Endothelial cell of umbilical vein (primary cell): Measurements from ENCODE around the gene LSR. TPM values are rescaled to one million over a fixed set of nuclear protein-coding genes. Genes with fewer than 3 reads are reported as not detected.

Experiments used
- BruUV-seq: library from RNA; stranded (reverse); fragments of 400-500 nt; replicated peaks from 2 replicates; lab custom pipeline; 2021; lab: Mats Ljungman, UMichigan
- CTCF ChIA-PET: fragments of 300-600, 350-600 bp; sonication (Branson Sonifier 250); formaldehyde crosslinking; loops from one replicate; lab custom pipeline; 2021; ENCODE audit warnings: antibody characterized with exemption, inconsistent platforms; lab: Charles Lee
- POLR2A ChIA-PET: fragments of 300-600, 350-600 bp; sonication (Branson Sonifier 250); formaldehyde crosslinking; loops from one replicate; lab custom pipeline; 2021; ENCODE audit warnings: antibody characterized with exemption, inconsistent platforms; lab: Charles Lee
- DNase-seq: peaks from one replicate; pipeline ENCODE4 v3.0.0-alpha.2; 2011; ENCODE audit warnings: low read depth, low spot score
- FAIRE-seq: peaks from 2 replicates; lab custom pipeline; 2011; peaks lifted over from hg19 to GRCh38; lab: Jason Lieb, UNC
- H2AFZ ChIP-seq: 2 replicates; pipeline ENCODE4 v1.6.0; 2012; ENCODE audit warnings: low read depth, low read length, control low read depth, inconsistent platforms
- H3K27ac ChIP-seq: 2 replicates; pipeline ENCODE4 v1.5.1; 2011; ENCODE audit warnings: low read depth, mild to moderate bottlenecking, control low read depth, low read length, moderate library complexity; ENCODE audit not compliant: insufficient read depth
- H3K27me3 ChIP-seq, 2 experiments: 2 replicates each; pipeline versions ENCODE4 v1.6.0 to v1.6.1; 2011; ENCODE audit warnings: low read length in 2 of 2, mixed read lengths in 1 of 2; ENCODE audit not compliant: control insufficient read depth in 2 of 2, insufficient read depth in 2 of 2
- H3K36me3 ChIP-seq, 2 experiments: 2 replicates in 1 of 2; 3 replicates in 1 of 2; pipeline ENCODE4 v1.5.1; 2011; ENCODE audit warnings: low read length in 2 of 2, mild to moderate bottlenecking in 1 of 2, moderate library complexity in 1 of 2; ENCODE audit not compliant: control insufficient read depth in 2 of 2, insufficient read depth in 2 of 2; ENCODE audit errors: extremely low read depth in 1 of 2
- H3K4me1 ChIP-seq: 3 replicates; pipeline ENCODE4 v1.5.1; 2011; ENCODE audit warnings: mild to moderate bottlenecking, low read length; ENCODE audit not compliant: control insufficient read depth, insufficient read depth; ENCODE audit errors: extremely low read depth
- H3K4me2 ChIP-seq: 2 replicates; pipeline ENCODE4 v1.6.1; 2011; ENCODE audit warnings: low read length, control low read depth, mixed read lengths; ENCODE audit not compliant: insufficient read depth
- H3K4me3 ChIP-seq, 3 experiments: fragments of 200-600 bp in 1 of 3; sonication (generic), shearing (Covaris generic) in 1 of 3; replicated peaks in 1 of 3; 2 replicates each; pipeline ENCODE4 v1.5.1; 2011 to 2016; ENCODE audit warnings: control low read depth in 3 of 3, low read length in 3 of 3, mild to moderate bottlenecking in 2 of 3, inconsistent platforms in 1 of 3, low read depth in 1 of 3, moderate library complexity in 1 of 3; ENCODE audit not compliant: insufficient read depth in 1 of 3
- H3K79me2 ChIP-seq: 2 replicates; pipeline ENCODE4 v1.6.0; 2012; ENCODE audit warnings: low read length, inconsistent platforms; ENCODE audit not compliant: control insufficient read depth, insufficient read depth
- H3K9ac ChIP-seq: replicated peaks from 2 replicates; pipeline ENCODE3; 2011; ENCODE audit warnings: low read length, control low read depth; ENCODE audit not compliant: insufficient read depth; ENCODE audit errors: extremely low read depth
- H3K9me1 ChIP-seq: replicated peaks from 3 replicates; pipeline ENCODE4 v1.6.0; 2011; ENCODE audit warnings: mild to moderate bottlenecking, low read length; ENCODE audit not compliant: control insufficient read depth, insufficient read depth; ENCODE audit errors: extremely low read depth
- H3K9me3 ChIP-seq: replicated peaks from 2 replicates; pipeline ENCODE4 v1.5.1; 2012; ENCODE audit warnings: low read length, inconsistent platforms; ENCODE audit not compliant: control insufficient read depth, insufficient read depth
- H4K20me1 ChIP-seq: replicated peaks from 2 replicates; pipeline ENCODE3; 2011; ENCODE audit warnings: mild to moderate bottlenecking, low read length; ENCODE audit not compliant: control insufficient read depth, insufficient read depth; ENCODE audit errors: extremely low read depth
- EZH2 ChIP-seq: IDR thresholded peaks from 2 replicates; pipeline ENCODE4 v1.6.1; 2012; ENCODE audit warnings: borderline replicate concordance, low read depth, mild to moderate bottlenecking, moderate library complexity, low read length, inconsistent platforms; ENCODE audit not compliant: severe bottlenecking
- FOS ChIP-seq: IDR thresholded peaks from 2 replicates; pipeline ENCODE4 v1.6.1; 2011; ENCODE audit warnings: mild to moderate bottlenecking, low read length, moderate library complexity, borderline replicate concordance; ENCODE audit not compliant: insufficient read depth
- GATA2 ChIP-seq: IDR thresholded peaks from 2 replicates; pipeline ENCODE4 v1.7.0; 2011; ENCODE audit warnings: low read depth, mild to moderate bottlenecking, moderate library complexity, mixed read lengths, low read length; ENCODE audit not compliant: insufficient read length, insufficient read depth
- JUN ChIP-seq: IDR thresholded peaks from 2 replicates; pipeline ENCODE4 v1.6.1; 2011; ENCODE audit warnings: borderline replicate concordance, low read depth; ENCODE audit not compliant: insufficient read length, insufficient read depth
- MYC ChIP-seq: IDR thresholded peaks from one replicate; pipeline ENCODE4 v1.6.1; 2011; ENCODE audit warnings: mild to moderate bottlenecking, low read depth, low read length
- POLR2A ChIP-seq: IDR thresholded peaks from 2 replicates; pipeline ENCODE4 v1.6.1; 2012; ENCODE audit warnings: low read depth, mild to moderate bottlenecking, control low read depth, low read length
- POLR2AphosphoS5 ChIP-seq: IDR thresholded peaks from 2 replicates; pipeline ENCODE4 v1.6.1; 2012; ENCODE audit warnings: low read depth, mild to moderate bottlenecking, control low read depth, low read length, moderate library complexity; ENCODE audit not compliant: insufficient read depth
- dilution Hi-C: fragments of 300-500 bp; cut with MboI; formaldehyde crosslinking; loops from one replicate; pipeline ENCODE4 v1.15.0; 2019; ENCODE audit warnings: low sequenced_read_pairs; ENCODE audit not compliant: extremely low pct_ligation_motif_present
- intact Hi-C: fragments of 100-400 bp; cut with micrococcal nuclease; formaldehyde crosslinking; loops from one replicate; pipeline ENCODE4 v1.10.0; 2022
- polyA plus RNA-seq, 4 experiments: library from polyadenylated mRNA; depleted of rRNA in 3 of 4; stranded (reverse) in 3 of 4; unstranded in 1 of 4; fragments of >200 nt; gene quantifications; 2 replicates each; pipeline versions ENCODE4 v1.2.1 to v1.2.3, GENCODE V29; 2011 to 2012; ENCODE audit warnings: missing spikeins in 1 of 4
- total RNA-seq: library from RNA; stranded (reverse); gene quantifications from 2 replicates; pipeline ENCODE4 v1.2.3, GENCODE V29; 2021
- TF ChIP-seq, protein P1 (sequence below): IDR thresholded peaks from 2 replicates; pipeline ENCODE4 v1.6.1; 2011; ENCODE audit not compliant: insufficient read depth, insufficient read length
- TF ChIP-seq, protein P2 (sequence below), 2 donors: IDR thresholded peaks; 1 replicate in 1 of 2; 2 replicates in 1 of 2; pipeline ENCODE4 v1.5.1; 2011; ENCODE audit warnings: low read length in 2 of 2, mild to moderate bottlenecking in 2 of 2, moderate library complexity in 2 of 2, control low read depth in 1 of 2, inconsistent platforms in 1 of 2, low read depth in 1 of 2; ENCODE audit not compliant: insufficient read depth in 1 of 2; ENCODE audit errors: extremely low read depth in 1 of 2

Gene LSR
- total and polyA plus RNA-seq, 2 donors (not counting 3 experiments of a cell fraction or from before 2014, with no cell fraction given) = 0.76 to 1.0 TPM

DNA sequence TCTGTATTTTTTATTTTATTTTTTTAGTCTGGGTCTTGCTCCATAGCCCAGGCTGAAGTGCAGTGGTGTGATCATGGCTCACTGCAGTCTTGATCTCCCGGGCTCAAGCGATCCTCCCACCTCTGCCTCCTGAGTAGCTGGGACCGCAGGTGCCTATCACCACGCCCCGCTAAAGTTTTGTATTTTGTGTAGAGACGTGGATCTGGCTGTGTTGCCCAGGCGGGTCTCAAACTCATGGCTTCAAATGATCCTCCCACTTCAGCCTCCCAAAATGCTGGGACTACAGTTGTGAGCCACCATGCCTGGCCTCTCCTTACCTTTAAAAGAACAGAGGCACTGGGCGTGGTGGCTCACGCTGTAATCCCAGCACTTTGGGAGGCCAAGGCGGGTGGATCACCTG lies 38.9 kb downstream of the LSR start:
- no peak for FAIRE-seq
- Histone ChIP-seq H2AFZ (no peak overlapping the region), H3K9ac (no peak overlapping the region), H3K27me3 (peaks cover 1 to 2% of the 10 kb centered on the region in 2 experiments), H4K20me1 (no peaks in the 10 kb centered on the region), H3K36me3 (no peaks in the 10 kb centered on the region), H3K27ac (no peak overlapping the region), H3K79me2 (no peaks in the 10 kb centered on the region), H3K9me1 (no peaks in the 10 kb centered on the region), H3K4me1 (no peaks in the 10 kb centered on the region), H3K4me2 (no peak overlapping the region), H3K9me3 (no peaks in the 10 kb centered on the region), H3K4me3 (no peak overlapping the region)
- intact Hi-C loops = no loop called here
- BruUV-seq = no TSS peak
- POLR2A ChIA-PET = no interaction called here
- TF ChIP-seq POLR2AphosphoS5 = no peak
- no peak for TF ChIP-seq GATA2
- no peak for TF ChIP-seq POLR2A
- TF ChIP-seq JUN = no peak
- TF ChIP-seq FOS = no peak
- TF ChIP-seq, protein P1, sequence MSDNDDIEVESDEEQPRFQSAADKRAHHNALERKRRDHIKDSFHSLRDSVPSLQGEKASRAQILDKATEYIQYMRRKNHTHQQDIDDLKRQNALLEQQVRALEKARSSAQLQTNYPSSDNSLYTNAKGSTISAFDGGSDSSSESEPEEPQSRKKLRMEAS = no peak
- TF ChIP-seq EZH2 = no peak
- TF ChIP-seq MYC = no peak
- TF ChIP-seq, protein P2, sequence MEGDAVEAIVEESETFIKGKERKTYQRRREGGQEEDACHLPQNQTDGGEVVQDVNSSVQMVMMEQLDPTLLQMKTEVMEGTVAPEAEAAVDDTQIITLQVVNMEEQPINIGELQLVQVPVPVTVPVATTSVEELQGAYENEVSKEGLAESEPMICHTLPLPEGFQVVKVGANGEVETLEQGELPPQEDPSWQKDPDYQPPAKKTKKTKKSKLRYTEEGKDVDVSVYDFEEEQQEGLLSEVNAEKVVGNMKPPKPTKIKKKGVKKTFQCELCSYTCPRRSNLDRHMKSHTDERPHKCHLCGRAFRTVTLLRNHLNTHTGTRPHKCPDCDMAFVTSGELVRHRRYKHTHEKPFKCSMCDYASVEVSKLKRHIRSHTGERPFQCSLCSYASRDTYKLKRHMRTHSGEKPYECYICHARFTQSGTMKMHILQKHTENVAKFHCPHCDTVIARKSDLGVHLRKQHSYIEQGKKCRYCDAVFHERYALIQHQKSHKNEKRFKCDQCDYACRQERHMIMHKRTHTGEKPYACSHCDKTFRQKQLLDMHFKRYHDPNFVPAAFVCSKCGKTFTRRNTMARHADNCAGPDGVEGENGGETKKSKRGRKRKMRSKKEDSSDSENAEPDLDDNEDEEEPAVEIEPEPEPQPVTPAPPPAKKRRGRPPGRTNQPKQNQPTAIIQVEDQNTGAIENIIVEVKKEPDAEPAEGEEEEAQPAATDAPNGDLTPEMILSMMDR (IDR thresholded peaks at IDR 0.05; ENCODE audit: extremely low read depth in 1 of 2, insufficient read depth in 1 of 2, low read depth in 1 of 2, low read length in 2 of 2) = no peak
- CTCF ChIA-PET = no interaction called here
- no peak for DNase-seq
- dilution Hi-C loops = no loop called here
